NCI-H460 (cell line): ENCODE measurements around the gene DDX10. TPM values are rescaled to one million over a fixed set of nuclear protein-coding genes. Genes with fewer than 3 reads are reported as not detected.

Source experiments
- DNase-seq: peaks from one replicate; pipeline ENCODE4 v3.0.0-alpha.2; 2016; ENCODE audit warnings: low read depth; ENCODE audit errors: extremely low read depth
- total RNA-seq: library from RNA; depleted of rRNA; stranded (reverse); fragments of >200 nt; shearing (Covaris generic); gene quantifications from 2 replicates; pipeline ENCODE4 v1.2.3, GENCODE V29; 2014

Gene DDX10
- total RNA-seq, 1 experiment from 2014 or later, result 277 TPM

GRCh38 chr11:108865406-108865805, 200.5 kb downstream of the DDX10 start:
- DNase-seq, result no peak

- no peak for DNase-seq
Measured at GRCh38 chr11:108866781-108867180, 201.9 kb downstream of the DDX10 start.

- no peak for DNase-seq
Measured at GRCh38 chr11:108870373-108871020, 205.6 kb downstream of the DDX10 start.

- DNase-seq, result peak; percentile 23
Measured at GRCh38 chr11:108871152-108871551, 206.3 kb downstream of the DDX10 start.

DNA sequence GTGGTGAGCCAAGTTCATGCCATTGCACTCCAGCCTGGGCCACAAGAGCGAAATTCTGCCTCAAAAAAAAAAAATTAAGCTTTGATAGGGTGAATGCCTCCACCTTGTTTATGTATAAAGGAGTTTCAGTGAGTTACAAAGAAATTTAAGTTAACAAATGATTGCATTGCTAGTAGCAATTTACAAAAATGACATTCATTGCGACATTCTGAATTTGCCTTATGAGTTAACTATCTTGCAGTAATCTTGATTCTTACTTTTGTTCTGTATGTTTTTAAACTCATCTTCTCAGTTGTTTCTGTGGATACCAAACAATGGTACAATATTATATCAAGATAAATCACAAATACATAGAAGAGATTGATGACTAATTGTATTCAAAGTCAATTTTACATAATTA, 207.0 kb downstream of the DDX10 start:
- no peak for DNase-seq

DNA sequence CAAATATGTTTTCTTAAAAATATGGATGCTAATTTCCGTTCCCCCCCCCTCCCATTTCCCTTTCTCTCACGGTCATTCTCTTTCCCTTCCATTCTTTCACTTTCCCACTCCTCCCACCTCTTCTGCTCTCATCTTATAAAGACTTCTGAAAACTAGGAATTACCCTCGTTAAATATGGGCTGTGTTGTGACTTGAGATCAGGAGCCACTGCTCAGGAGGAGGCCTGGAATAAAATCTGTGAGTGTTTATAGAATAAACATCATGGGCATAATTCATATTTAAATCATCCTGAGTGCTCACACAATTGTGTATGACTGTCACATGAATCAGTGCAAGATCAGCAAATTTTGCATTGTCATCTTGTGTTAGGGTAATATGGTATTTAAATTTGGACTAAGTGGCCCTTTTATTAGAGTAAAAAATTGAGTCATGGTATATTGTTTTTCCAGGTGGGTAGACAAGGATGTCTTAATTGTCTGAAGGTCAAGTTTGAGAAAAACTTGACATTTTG, 208.0 kb downstream of the DDX10 start:
- DNase-seq, result no peak

GRCh38 chr11:108873310-108873709, 208.4 kb downstream of the DDX10 start:
- no peak for DNase-seq

GRCh38 chr11:108873941-108874340, 209.1 kb downstream of the DDX10 start:
- DNase-seq, result no peak

DNA sequence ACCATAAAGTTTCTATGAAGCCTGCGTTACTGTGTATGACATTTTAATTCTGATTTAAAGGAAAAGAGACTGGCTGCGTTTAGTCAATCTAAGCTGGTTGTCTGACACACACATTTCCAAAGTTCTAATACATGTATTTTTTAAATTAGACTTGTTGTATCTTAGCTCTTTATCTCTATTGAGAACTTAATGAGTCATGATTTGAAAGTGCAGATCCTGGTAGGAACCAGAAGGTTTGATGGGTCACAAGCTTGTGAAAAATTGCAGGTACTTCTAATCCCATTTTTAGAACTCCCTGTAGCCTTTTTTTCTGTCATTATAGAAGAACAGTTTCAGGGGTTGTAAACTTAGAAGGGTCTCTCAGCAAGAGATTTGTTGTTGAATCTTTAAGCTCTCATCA, 210.3 kb downstream of the DDX10 start:
- DNase-seq, result no peak

GRCh38 chr11:108877178-108877577, 212.3 kb downstream of the DDX10 start:
- DNase-seq, result no peak

GRCh38 chr11:108880510-108880909, 215.6 kb downstream of the DDX10 start:
- no peak for DNase-seq

- no peak for DNase-seq
Measured at GRCh38 chr11:108881131-108881530, 216.3 kb downstream of the DDX10 start.

DNA sequence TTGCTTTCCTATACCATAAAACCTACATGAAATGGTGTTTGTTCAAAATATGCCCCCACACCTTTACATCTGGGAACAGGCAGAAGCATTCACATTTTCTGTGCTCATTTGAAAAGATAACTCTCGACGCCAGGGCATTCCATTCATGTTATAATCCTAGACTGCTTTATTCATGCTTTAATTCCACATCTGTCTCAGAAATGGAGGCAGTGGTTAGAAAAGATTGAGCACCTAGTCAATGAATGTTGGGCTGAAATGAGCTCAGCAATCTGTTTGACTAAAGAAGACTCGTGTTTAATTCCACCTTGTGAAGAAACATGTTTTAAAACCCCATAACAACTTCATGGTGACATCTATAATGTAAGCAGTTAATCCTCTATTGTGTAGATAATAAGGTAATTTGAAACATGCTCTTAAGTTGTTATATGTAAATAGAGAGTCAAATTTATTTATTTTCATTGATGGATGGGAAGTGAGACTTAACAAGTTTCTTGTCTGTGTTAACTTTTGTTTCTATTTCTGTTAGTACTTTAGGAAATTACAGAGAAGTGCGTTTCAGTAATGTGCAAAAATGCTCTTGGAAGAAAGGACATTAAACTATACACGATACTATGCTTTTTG, 217.5 kb downstream of the DDX10 start:
- no peak for DNase-seq

GRCh38 chr11:108886005-108886659, 221.3 kb downstream of the DDX10 start:
- DNase-seq, result no peak

GRCh38 chr11:108886660-108887009, 221.8 kb downstream of the DDX10 start:
- no peak for DNase-seq

- DNase-seq, result no peak
Measured at GRCh38 chr11:108887436-108888238, 222.8 kb downstream of the DDX10 start.

- no peak for DNase-seq
Measured at GRCh38 chr11:108890482-108891105, 225.7 kb downstream of the DDX10 start.

DNA sequence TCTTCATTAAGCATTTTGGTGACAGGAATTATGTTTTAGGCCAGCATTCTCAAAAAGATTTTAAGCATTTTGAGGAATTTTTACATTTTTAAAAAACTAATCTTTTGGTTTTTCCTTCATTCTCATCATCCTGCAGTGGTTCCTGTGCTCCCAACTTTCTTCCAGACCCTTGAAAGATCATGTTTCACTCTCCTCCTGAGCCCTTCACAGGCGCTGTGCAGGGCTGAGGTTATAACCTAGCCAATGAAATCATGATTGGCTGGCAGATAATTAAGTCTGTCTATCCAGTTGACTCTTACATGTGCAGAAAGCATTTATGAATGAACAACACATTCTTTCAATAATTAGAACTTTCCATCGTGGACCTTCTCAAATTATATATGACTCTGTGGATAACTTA, 226.3 kb downstream of the DDX10 start:
- DNase-seq, result no peak

GRCh38 chr11:108891909-108892511, 227.1 kb downstream of the DDX10 start:
- no peak for DNase-seq
